MM.1S (cell line): ENCODE results near the gene RPL19.

ENCODE experiments used
- DNase-seq: peaks from one replicate; pipeline ENCODE4 v3.0.0-alpha.2; 2015
- H2AFZ ChIP-seq: fragments of 300-600 bp; sonication (generic); 2 replicates; pipeline ENCODE4 v1.6.0; 2016; ENCODE audit warnings: antibody characterized with exemption, low read length
- H3F3A ChIP-seq: fragments of 300-600 bp; sonication (generic); 2 replicates; pipeline ENCODE4 v1.6.1; 2016; ENCODE audit warnings: mild to moderate bottlenecking, antibody characterized with exemption, low read length, moderate library complexity, mixed read lengths; ENCODE audit not compliant: insufficient read depth
- H3K27ac ChIP-seq: fragments of 300-600 bp; sonication (generic); 2 replicates; pipeline ENCODE4 v1.5.1; 2016; ENCODE audit warnings: mild to moderate bottlenecking, low read length
- H3K27me3 ChIP-seq: fragments of 300-600 bp; sonication (generic); replicated peaks from 2 replicates; pipeline ENCODE4 v1.6.0; 2016; ENCODE audit warnings: low read length; ENCODE audit not compliant: insufficient read depth
- H3K36me3 ChIP-seq: fragments of 300-600 bp; sonication (generic); replicated peaks from 2 replicates; pipeline ENCODE4 v1.6.1; 2016; ENCODE audit warnings: mild to moderate bottlenecking, low read length, mixed read lengths; ENCODE audit not compliant: insufficient read depth
- H3K4me1 ChIP-seq: fragments of 300-600 bp; sonication (generic); 2 replicates; pipeline ENCODE4 v1.6.1; 2016; ENCODE audit warnings: low read length, mixed read lengths
- H3K4me2 ChIP-seq: fragments of 300-600 bp; sonication (generic); 2 replicates; pipeline ENCODE4 v1.6.0; 2016; ENCODE audit warnings: low read depth, low read length
- H3K4me3 ChIP-seq: fragments of 300-600 bp; sonication (generic); 2 replicates; pipeline ENCODE4 v1.5.1; 2016; ENCODE audit warnings: low read length, mixed read lengths
- H3K79me2 ChIP-seq: fragments of 300-600 bp; sonication (generic); 2 replicates; pipeline ENCODE4 v1.6.1; 2016; ENCODE audit warnings: mixed run types, low read length, mixed read lengths
- H3K9ac ChIP-seq: fragments of 300-600 bp; sonication (generic); 2 replicates; pipeline ENCODE4 v1.6.1; 2016; ENCODE audit warnings: low read length, mixed read lengths
- H3K9me2 ChIP-seq: fragments of 300-600 bp; sonication (generic); replicated peaks from 2 replicates; pipeline ENCODE4 v1.6.1; 2016; ENCODE audit warnings: mild to moderate bottlenecking, low read length, mixed read lengths; ENCODE audit not compliant: insufficient read depth
- H3K9me3 ChIP-seq: fragments of 300-600 bp; sonication (generic); replicated peaks from 2 replicates; pipeline ENCODE4 v1.6.1; 2016; ENCODE audit warnings: mild to moderate bottlenecking, low read length, mixed read lengths; ENCODE audit not compliant: insufficient read depth
- H4K20me1 ChIP-seq: fragments of 300-600 bp; sonication (generic); 2 replicates; pipeline ENCODE4 v1.6.1; 2016; ENCODE audit warnings: mild to moderate bottlenecking, low read length, moderate library complexity, mixed read lengths; ENCODE audit not compliant: insufficient read depth
- EZH2 ChIP-seq: fragments of 300-600 bp; sonication (generic); optimal IDR thresholded peaks from 2 replicates; pipeline ENCODE3; 2017; ENCODE audit warnings: low read depth, mild to moderate bottlenecking, antibody characterized with exemption, low read length, mixed read lengths
- TF ChIP-seq, protein P1 (sequence below): fragments of 300-600 bp; sonication (generic); IDR thresholded peaks from 2 replicates; pipeline ENCODE4 v1.5.1; 2016; ENCODE audit warnings: antibody characterized with exemption, low read length, mixed read lengths

The RPL19 gene

DNA sequence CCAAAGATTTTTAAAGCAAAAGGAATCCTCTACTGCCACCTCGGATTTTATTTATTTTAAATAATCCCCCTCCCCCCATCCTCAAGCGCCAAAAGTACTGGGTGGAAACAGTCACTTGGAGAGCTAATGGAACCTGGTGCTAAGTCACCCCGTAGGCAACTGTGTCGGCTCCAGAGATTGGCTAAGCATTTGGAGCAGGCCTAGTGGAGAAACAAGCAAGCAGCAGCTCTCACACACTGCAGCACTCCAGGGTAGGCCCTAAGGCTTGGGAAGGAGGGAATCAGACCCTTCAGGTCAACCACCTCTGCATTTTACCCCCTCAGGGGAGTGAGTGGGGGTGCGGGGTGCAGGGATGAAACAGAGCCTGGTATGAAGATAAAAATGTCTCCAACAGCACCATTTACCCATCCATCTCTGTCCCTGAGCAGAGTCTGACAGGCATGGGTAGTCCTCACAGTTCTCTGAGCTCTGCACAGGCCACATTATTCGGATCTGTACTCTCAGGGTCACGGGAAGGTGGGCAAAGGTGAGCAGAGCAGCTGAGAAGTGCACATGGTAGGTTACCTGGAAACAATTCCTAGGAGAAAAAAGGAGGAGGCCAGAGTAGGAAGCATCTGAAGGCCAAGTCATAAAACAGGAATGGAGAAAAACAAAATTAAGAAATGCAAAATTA lies 52.8 kb downstream of the RPL19 start:
- Histone ChIP-seq H3F3A (no peaks in the 10 kb centered on the region), H4K20me1 (no peaks in the 10 kb centered on the region), H2AFZ (no peak overlapping the region), H3K27ac (no peak overlapping the region), H3K79me2 (no peaks in the 10 kb centered on the region), H3K4me3 (no peak overlapping the region), H3K9me3 (no peaks in the 10 kb centered on the region), H3K4me2 (no peak overlapping the region), H3K4me1 (no peaks in the 10 kb centered on the region), H3K27me3 (no peaks in the 10 kb centered on the region), H3K36me3 (no peaks in the 10 kb centered on the region), H3K9ac (no peak overlapping the region), H3K9me2 (no peaks in the 10 kb centered on the region)
- TF ChIP-seq, protein P1, sequence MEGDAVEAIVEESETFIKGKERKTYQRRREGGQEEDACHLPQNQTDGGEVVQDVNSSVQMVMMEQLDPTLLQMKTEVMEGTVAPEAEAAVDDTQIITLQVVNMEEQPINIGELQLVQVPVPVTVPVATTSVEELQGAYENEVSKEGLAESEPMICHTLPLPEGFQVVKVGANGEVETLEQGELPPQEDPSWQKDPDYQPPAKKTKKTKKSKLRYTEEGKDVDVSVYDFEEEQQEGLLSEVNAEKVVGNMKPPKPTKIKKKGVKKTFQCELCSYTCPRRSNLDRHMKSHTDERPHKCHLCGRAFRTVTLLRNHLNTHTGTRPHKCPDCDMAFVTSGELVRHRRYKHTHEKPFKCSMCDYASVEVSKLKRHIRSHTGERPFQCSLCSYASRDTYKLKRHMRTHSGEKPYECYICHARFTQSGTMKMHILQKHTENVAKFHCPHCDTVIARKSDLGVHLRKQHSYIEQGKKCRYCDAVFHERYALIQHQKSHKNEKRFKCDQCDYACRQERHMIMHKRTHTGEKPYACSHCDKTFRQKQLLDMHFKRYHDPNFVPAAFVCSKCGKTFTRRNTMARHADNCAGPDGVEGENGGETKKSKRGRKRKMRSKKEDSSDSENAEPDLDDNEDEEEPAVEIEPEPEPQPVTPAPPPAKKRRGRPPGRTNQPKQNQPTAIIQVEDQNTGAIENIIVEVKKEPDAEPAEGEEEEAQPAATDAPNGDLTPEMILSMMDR = no peak
- TF ChIP-seq EZH2 = no peak
- DNase-seq = no peak
